Measurements from ENCODE around the gene GALNS.

DNA sequence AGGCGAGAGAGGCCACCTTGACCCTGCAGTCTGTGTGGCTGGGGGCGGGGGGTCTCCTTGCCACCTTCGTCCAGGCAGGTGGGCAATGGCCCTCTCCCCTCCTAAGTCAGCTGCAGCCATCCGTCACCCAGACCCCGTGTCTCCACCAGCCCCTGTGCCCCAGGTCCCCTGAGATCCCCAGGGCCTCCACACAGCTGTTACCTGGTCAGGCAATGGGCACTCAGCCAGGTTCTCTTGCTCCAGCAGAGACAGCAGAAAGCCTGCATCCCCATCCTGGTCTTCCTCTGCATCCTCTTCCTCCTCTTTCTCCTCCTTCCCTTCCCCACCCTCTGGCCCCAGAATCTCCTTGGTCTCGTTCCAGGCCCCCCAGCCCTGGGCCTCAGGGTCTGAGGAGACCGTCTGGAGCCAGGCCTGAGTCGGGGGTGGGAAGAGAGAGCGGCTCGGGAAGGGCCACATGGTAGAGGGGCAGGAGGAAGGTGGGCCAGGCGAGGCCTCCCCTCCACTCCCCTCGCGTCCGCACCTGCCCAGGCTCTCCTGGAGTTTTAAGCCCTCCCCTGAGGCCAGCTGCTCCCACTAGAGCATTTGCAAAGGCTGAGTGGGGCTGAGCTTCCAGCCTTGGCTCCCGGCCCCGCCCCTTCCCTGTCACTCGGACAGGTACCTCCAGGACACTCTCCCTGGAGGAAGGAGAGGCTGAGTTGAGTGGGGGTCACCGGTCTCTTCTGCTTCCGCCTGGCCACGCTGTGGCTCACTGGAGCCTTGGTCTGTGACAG lies 9.6 kb upstream of the GALNS start, which contains the start of gene PABPN1L:
- no peak for TF ChIP-seq EZH2 (IDR thresholded peaks at IDR 0.05; ENCODE audit: borderline replicate concordance, low read length)
- TF ChIP-seq, protein P1, sequence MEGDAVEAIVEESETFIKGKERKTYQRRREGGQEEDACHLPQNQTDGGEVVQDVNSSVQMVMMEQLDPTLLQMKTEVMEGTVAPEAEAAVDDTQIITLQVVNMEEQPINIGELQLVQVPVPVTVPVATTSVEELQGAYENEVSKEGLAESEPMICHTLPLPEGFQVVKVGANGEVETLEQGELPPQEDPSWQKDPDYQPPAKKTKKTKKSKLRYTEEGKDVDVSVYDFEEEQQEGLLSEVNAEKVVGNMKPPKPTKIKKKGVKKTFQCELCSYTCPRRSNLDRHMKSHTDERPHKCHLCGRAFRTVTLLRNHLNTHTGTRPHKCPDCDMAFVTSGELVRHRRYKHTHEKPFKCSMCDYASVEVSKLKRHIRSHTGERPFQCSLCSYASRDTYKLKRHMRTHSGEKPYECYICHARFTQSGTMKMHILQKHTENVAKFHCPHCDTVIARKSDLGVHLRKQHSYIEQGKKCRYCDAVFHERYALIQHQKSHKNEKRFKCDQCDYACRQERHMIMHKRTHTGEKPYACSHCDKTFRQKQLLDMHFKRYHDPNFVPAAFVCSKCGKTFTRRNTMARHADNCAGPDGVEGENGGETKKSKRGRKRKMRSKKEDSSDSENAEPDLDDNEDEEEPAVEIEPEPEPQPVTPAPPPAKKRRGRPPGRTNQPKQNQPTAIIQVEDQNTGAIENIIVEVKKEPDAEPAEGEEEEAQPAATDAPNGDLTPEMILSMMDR (IDR thresholded peaks at IDR 0.05; ENCODE audit: low read length), result no peak

All from OCI-LY1 (cell line).